ENCODE measurements around the gene SARS1. TPM values are rescaled to one million over a fixed set of nuclear protein-coding genes. Genes with fewer than 3 reads are reported as not detected.

Gene SARS1
- total RNA-seq, 4 donors from 2014 or later = 109 to 151 (median 132) TPM

DNA sequence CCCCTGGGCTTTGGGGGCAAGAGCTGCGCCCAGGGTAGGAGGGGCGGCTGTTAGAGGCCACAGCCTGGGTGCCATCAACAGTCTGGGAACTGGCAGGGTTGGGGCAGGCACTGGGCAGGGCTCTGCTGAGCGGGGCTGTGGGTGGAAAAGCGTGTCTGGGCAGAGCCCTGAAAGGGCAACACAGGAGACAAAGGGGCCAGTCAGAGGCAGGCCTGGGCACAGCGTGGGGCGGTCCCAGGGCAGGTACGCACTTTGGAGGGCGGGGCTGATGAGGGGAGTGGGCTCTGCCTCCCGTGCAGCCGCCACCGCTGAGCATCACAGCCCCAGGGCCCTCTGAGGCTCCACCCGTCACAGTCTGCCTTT lies 49.5 kb downstream of the SARS1 start:
- TF ChIP-seq, protein P1, sequence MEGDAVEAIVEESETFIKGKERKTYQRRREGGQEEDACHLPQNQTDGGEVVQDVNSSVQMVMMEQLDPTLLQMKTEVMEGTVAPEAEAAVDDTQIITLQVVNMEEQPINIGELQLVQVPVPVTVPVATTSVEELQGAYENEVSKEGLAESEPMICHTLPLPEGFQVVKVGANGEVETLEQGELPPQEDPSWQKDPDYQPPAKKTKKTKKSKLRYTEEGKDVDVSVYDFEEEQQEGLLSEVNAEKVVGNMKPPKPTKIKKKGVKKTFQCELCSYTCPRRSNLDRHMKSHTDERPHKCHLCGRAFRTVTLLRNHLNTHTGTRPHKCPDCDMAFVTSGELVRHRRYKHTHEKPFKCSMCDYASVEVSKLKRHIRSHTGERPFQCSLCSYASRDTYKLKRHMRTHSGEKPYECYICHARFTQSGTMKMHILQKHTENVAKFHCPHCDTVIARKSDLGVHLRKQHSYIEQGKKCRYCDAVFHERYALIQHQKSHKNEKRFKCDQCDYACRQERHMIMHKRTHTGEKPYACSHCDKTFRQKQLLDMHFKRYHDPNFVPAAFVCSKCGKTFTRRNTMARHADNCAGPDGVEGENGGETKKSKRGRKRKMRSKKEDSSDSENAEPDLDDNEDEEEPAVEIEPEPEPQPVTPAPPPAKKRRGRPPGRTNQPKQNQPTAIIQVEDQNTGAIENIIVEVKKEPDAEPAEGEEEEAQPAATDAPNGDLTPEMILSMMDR (IDR thresholded peaks at IDR 0.05) = no peak
- no peak for DNase-seq (ENCODE audit: low spot score)
- no peak for ATAC-seq (ENCODE audit: low FRiP score)

DNA sequence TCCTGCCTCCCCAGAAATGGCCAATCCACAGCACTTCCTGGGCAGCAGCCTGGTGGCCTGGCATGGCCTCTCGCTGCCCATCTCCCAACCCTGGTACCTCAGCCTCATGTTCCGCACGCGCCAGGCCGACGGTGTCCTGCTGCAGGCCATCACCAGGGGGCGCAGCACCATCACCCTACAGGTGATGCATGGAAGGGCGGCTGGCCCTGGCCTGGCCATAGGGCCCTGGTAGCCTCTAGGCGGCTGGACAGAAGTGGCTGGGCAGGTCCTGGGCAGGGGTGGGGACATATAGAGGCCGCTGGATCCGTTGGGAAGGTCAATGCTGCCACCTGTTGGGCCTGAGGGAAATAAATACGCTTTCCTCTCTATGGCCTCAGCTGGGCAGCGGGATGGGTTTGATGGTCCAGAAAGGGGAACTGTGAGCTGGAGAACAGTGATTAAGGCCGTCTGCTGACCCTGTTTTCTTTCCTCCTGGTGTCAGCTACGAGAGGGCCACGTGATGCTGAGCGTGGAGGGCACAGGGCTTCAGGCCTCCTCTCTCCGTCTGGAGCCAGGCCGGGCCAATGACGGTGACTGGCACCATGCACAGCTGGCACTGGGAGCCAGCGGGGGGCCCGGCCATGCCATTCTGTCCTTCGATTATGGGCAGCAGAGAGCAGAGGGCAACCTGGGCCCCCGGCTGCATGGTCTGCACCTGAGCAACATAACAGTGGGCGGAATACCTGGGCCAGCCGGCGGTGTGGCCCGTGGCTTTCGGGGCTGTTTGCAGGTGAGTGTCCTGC lies 50.1 kb downstream of the SARS1 start:
- DNase-seq (ENCODE audit: low spot score) (peak; percentile 74), ATAC-seq (ENCODE audit: low FRiP score) (peak; percentile 70)

DNA sequence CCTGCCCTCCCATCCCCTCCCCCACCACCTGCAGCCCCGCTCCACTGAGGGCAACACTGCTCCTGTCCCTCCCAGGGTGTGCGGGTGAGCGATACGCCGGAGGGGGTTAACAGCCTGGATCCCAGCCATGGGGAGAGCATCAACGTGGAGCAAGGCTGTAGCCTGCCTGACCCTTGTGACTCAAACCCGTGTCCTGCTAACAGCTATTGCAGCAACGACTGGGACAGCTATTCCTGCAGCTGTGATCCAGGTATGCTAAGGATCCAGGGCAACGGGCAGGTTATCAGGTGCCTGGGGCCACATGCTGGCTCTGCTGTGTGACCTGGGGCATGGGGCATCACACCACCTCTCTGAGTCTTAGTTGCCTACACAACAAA lies 50.6 kb downstream of the SARS1 start:
- TF ChIP-seq, protein P1 (IDR thresholded peaks at IDR 0.05) = no peak
- DNase-seq (ENCODE audit: low spot score) (no peak), ATAC-seq (ENCODE audit: low FRiP score) (no peak)

More for the DNA sequence above, 50.1 kb downstream of the SARS1 start:
- TF ChIP-seq, protein P1 (IDR thresholded peaks at IDR 0.05) = peak in 2 of 3 donors; percentile 94 to 98

DNA sequence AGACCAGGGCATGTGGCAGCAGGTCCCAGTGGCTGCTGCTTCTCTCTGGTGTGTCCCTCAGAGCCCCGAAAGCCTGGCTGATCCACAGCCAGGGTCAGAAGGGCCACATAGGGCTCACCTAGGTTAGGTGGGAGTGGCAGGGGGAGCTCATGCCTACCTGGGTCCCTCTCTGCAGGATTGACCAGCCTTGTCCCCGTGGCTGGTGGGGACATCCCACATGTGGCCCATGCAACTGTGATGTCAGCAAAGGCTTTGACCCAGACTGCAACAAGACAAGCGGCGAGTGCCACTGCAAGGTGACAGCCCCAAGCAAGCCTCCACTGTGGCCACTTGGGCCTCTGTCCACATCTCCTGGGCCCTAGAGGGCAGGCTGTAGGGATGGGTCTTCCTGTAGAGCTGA lies 51.3 kb downstream of the SARS1 start:
- no peak for DNase-seq (ENCODE audit: low spot score)
- ATAC-seq (ENCODE audit: low FRiP score) = no peak
- TF ChIP-seq, protein P1 (IDR thresholded peaks at IDR 0.05) = no peak

DNA sequence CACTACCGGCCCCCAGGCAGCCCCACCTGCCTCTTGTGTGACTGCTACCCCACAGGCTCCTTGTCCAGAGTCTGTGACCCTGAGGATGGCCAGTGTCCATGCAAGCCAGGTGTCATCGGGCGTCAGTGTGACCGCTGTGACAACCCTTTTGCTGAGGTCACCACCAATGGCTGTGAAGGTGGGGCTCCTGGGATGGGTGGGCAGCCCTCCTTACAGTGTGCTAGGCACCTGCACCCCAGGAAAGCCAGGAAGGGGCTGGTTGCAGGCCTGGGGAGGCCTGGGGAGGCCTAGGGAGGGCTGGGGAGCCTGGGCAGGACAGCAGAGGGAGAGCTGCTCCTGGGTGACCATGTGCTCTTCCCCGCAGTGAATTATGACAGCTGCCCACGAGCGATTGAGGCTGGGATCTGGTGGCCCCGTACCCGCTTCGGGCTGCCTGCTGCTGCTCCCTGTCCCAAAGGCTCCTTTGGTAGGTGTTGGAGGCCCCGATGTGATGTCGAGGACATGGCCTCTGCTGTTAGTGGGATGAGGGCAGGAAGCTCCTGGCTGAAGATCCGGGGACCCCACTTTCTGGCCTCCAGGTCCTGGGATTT lies 52.1 kb downstream of the SARS1 start:
- TF ChIP-seq, protein P1 (IDR thresholded peaks at IDR 0.05) = no peak
- ATAC-seq (ENCODE audit: low FRiP score) = no peak
- no peak for DNase-seq (ENCODE audit: low spot score)

DNA sequence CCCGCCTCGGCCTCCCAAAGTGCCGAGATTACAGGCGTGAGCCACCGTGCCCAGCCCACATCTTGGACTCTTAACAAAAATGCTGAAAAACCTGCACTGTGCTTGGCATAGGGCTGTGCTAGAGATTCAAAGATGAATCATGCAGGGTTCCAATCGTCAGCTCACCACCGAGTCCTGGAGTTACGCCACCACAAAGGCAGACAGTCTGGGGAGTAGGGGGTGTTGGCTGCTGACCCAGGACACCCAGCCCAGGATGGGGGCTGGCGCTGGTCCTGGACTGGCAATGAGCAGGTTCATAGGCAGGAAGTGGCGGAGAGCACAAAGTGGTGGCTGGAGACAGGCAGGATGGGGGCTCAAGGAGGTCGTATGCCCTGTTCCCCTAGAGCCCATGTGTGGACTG lies 53.2 kb downstream of the SARS1 start:
- no peak for DNase-seq (ENCODE audit: low spot score)
- TF ChIP-seq, protein P1 (IDR thresholded peaks at IDR 0.05) = no peak
- ATAC-seq (ENCODE audit: low FRiP score) = no peak
